ENCODE results near the gene STIM2. TPM values are rescaled to one million over a fixed set of nuclear protein-coding genes. Genes with fewer than 3 reads are reported as not detected.

Gene STIM2
- total and polyA plus RNA-seq, 2 of the 4 experiments (the other 2 are of a cell fraction) = 16.1 to 27.6 TPM

- H3K27ac ChIP-seq (ENCODE audit: insufficient read depth, low read length) = no peak overlapping the region
- no peak overlapping the region for H3K4me3 ChIP-seq (ENCODE audit: insufficient read depth, low read depth, low read length)
- ChIA-PET CTCF (no interaction called here), POLR2A (ENCODE audit: unreplicated experiment) (no interaction called here)
- H4K5ac ChIP-seq (ENCODE audit: low read depth, low read length) = no peak overlapping the region
- H3K9me1 ChIP-seq (ENCODE audit: insufficient read depth, low read length) = no peaks in the 10 kb centered on the region
- ATAC-seq (ENCODE audit: low read depth) (no peak), DNase-seq (no peak)
- BruUV-seq (replicated peaks) = no TSS peak
- peaks cover 7% of the 10 kb centered on the region for H3K27me3 ChIP-seq (ENCODE audit: control insufficient read depth, insufficient read depth, low read length)
- H3K36me3 ChIP-seq (ENCODE audit: control insufficient read depth, insufficient read depth, low read length) = no peaks in the 10 kb centered on the region
- H2AK9ac ChIP-seq (replicated peaks; ENCODE audit: low read depth, low read length, poor library complexity) = no peak overlapping the region
- no peaks in the 10 kb centered on the region for H3K9me3 ChIP-seq (ENCODE audit: control insufficient read depth, insufficient read depth, low read length)
- no peaks in the 10 kb centered on the region for H4K20me1 ChIP-seq (ENCODE audit: insufficient read depth, low read length)
- no peak overlapping the region for H3K23ac ChIP-seq (ENCODE audit: low read depth, low read length)
- no peaks in the 10 kb centered on the region for H3K4me1 ChIP-seq (ENCODE audit: control insufficient read depth, insufficient read depth, low read length)
- H3K79me1 ChIP-seq (ENCODE audit: low read depth in 1 of 2, low read length in 2 of 2) = no peaks in the 10 kb centered on the region
- no peak overlapping the region for H2AFZ ChIP-seq (replicated peaks; ENCODE audit: low read length, poor library complexity)
- H3K18ac ChIP-seq (ENCODE audit: low read depth, low read length) = no peak overlapping the region
- no peak overlapping the region for H2BK120ac ChIP-seq (ENCODE audit: low read depth, low read length)
- no peak for TF ChIP-seq RFX5 (IDR thresholded peaks at IDR 0.05; ENCODE audit: low read depth, low read length)
- TF ChIP-seq FOS (IDR thresholded peaks at IDR 0.05; ENCODE audit: low read depth, low read length) = no peak
- no peak for TF ChIP-seq MAZ (IDR thresholded peaks at IDR 0.05; ENCODE audit: borderline replicate concordance, low read depth, low read length)
- no peak for TF ChIP-seq ELK1 (IDR thresholded peaks at IDR 0.05; ENCODE audit: borderline replicate concordance, low read depth, low read length)
- no peak for TF ChIP-seq CHD1 (IDR thresholded peaks at IDR 0.05; ENCODE audit: low read depth, low read length)
- no peak for TF ChIP-seq RAD21 (IDR thresholded peaks at IDR 0.05; ENCODE audit: low read length)
- no peak for TF ChIP-seq BHLHE40 (IDR thresholded peaks at IDR 0.05; ENCODE audit: low read depth, low read length)
- TF ChIP-seq CTCF (conservative IDR thresholded peaks at IDR 0.05; ENCODE audit: low read depth, low read length) = no peak
- no peak for TF ChIP-seq SMC3 (IDR thresholded peaks at IDR 0.05; ENCODE audit: low read depth, low read length)
- no peak for TF ChIP-seq NFE2L2 (IDR thresholded peaks at IDR 0.05; ENCODE audit: low read depth, low read length)
- no peak for TF ChIP-seq CEBPB (IDR thresholded peaks at IDR 0.05; ENCODE audit: low read depth, low read length)
- no peak for TF ChIP-seq MAFK (IDR thresholded peaks at IDR 0.05; ENCODE audit: low read depth, low read length)
- no peak for TF ChIP-seq POLR2A (IDR thresholded peaks at IDR 0.05; ENCODE audit: low read depth, low read length)
- no peak for TF ChIP-seq USF2 (IDR thresholded peaks at IDR 0.05; ENCODE audit: low read depth, low read length)
- TF ChIP-seq MXI1 (IDR thresholded peaks at IDR 0.05; ENCODE audit: borderline replicate concordance, low read depth, low read length) = no peak
- no peak for TF ChIP-seq RCOR1 (IDR thresholded peaks at IDR 0.05; ENCODE audit: insufficient replicate concordance, low read length)
- H4K8ac ChIP-seq (ENCODE audit: low read depth in 2 of 2, low read length in 2 of 2) = no peak overlapping the region
- no peak overlapping the region for H3K9ac ChIP-seq (ENCODE audit: low read depth, low read length)
- in situ Hi-C loops (cut with MboI; ENCODE audit: low sequenced_read_pairs) = no loop called here
- H3K4me2 ChIP-seq (ENCODE audit: low read depth, low read length) = no peak overlapping the region
- no peak overlapping the region for H4K91ac ChIP-seq (ENCODE audit: insufficient read depth, low read depth, low read length)
- no CpG with 5 or more reads among the region's 5 CpGs for WGBS, 2 experiments (ENCODE audit: extremely low coverage in 2 of 2, insufficient read length in 1 of 2)
- no peak overlapping the region for H3K4ac ChIP-seq (ENCODE audit: low read depth, low read length)
- H2AK5ac ChIP-seq (ENCODE audit: low read depth, low read length) = no peak overlapping the region
- dilution Hi-C loops (cut with HindIII; ENCODE audit: low sequenced_read_pairs, unreplicated experiment) = no loop called here
- no peak overlapping the region for H3K56ac ChIP-seq (ENCODE audit: extremely low read depth, insufficient read depth, low read length)
- H2BK5ac ChIP-seq (ENCODE audit: low read depth, low read length, poor library complexity, severe bottlenecking) = no peak overlapping the region
- intact Hi-C loops (cut with micrococcal nuclease) = no loop called here
- no peak overlapping the region for H3K14ac ChIP-seq (replicated peaks; ENCODE audit: low read depth, low read length)
- H2BK15ac ChIP-seq (ENCODE audit: low read depth, low read length) = no peak overlapping the region
- H2BK20ac ChIP-seq (ENCODE audit: low read depth, low read length) = no peak overlapping the region
Observed at GRCh38 chr4:27059446-27059845, 198.8 kb downstream of the STIM2 start.
